Measurements from ENCODE around the gene INO80D.
"Not testable (repeated sequence)": the region's sequence is repeated elsewhere in the genome, so short reads cannot be mapped to it uniquely, and the experiment has no call there.

Gene INO80D

DNA sequence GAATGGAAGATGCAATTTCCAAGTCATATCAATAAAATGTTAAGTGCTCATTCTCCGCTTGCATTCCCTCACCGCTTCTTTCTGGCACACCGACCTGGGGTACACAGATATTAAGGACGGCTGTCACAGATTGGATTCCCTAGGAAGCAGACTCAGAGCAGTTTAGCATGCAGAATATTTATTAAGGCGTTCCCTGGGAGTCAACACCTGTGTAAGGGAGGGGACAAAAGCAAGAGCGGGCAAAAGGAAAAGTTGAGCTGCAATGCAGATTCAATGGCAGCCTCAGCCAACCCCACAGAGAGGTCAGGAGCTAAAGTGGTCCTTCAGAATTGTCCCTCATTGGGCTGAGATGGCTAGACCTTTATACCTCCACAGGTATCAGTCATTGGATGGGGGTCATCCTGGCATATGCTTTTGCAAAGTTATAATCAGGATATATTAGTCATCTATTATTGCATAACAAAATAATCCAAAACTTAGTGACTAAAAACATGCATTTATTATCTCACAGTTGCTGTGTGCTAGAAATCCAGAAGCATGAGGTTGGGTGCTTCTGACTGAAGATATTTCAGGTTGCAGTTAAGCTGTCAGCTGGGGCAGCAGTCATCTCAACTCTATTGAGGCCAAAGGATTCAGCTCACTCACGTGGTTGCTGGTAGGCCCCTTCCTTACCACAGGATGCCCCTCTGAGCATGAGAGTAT, 27.0 kb upstream of the INO80D start:
- CTCF ChIA-PET, result interaction anchor here (0.6 kb wide), 1 partner anchor 39 kb away, joined by 5 read pairs; no protein-coding TSS in a partner anchor
- TF ChIP-seq, protein P1, sequence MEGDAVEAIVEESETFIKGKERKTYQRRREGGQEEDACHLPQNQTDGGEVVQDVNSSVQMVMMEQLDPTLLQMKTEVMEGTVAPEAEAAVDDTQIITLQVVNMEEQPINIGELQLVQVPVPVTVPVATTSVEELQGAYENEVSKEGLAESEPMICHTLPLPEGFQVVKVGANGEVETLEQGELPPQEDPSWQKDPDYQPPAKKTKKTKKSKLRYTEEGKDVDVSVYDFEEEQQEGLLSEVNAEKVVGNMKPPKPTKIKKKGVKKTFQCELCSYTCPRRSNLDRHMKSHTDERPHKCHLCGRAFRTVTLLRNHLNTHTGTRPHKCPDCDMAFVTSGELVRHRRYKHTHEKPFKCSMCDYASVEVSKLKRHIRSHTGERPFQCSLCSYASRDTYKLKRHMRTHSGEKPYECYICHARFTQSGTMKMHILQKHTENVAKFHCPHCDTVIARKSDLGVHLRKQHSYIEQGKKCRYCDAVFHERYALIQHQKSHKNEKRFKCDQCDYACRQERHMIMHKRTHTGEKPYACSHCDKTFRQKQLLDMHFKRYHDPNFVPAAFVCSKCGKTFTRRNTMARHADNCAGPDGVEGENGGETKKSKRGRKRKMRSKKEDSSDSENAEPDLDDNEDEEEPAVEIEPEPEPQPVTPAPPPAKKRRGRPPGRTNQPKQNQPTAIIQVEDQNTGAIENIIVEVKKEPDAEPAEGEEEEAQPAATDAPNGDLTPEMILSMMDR (conservative IDR thresholded peaks at IDR 0.05; ENCODE audit: low read depth), result no peak
- no peak overlapping the region for H3K27ac ChIP-seq
- POLR2A ChIA-PET (ENCODE audit: low non-redundant PET), result no interaction called here
- DNase-seq (ENCODE audit: low spot score), result no peak

DNA sequence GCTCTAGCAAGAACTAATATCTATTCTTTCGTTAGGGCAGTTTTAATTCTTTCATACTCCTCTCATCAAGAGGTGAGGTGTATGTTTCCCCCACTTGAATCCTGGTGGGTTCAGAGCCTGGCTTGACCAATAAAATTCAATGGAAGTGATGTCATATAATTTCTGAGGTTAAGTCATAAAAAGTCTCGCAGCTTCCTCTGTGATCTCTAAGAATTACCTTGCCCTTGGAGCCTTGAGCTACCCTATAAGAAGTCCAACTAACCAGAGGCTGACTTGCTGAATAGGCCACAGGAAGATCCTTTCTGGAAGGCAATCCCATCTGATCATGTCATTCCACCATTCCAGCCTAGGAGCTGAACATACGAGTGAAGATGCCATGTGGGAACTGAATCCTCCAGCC, 26.1 kb upstream of the INO80D start:
- TF ChIP-seq, protein P1 (conservative IDR thresholded peaks at IDR 0.05; ENCODE audit: low read depth), result no peak
- H3K27ac ChIP-seq, result no peak overlapping the region
- ChIA-PET CTCF (no interaction called here), POLR2A (ENCODE audit: low non-redundant PET) (no interaction called here)
- no peak for DNase-seq (ENCODE audit: low spot score)

GRCh38 chr2:206108713-206109112, 22.7 kb upstream of the INO80D start:
- TF ChIP-seq, protein P1 (conservative IDR thresholded peaks at IDR 0.05; ENCODE audit: low read depth), result no peak
- CTCF ChIA-PET, result no interaction called here
- no peak overlapping the region for H3K27ac ChIP-seq
- POLR2A ChIA-PET (ENCODE audit: low non-redundant PET), result no interaction called here
- no peak for DNase-seq (ENCODE audit: low spot score)

- no peak overlapping the region for H3K27ac ChIP-seq
- ChIA-PET CTCF (no interaction called here), POLR2A (ENCODE audit: low non-redundant PET) (no interaction called here)
- TF ChIP-seq, protein P1 (conservative IDR thresholded peaks at IDR 0.05; ENCODE audit: low read depth), result no peak
- no peak for DNase-seq (ENCODE audit: low spot score)
Measured at GRCh38 chr2:206105541-206105940, 19.6 kb upstream of the INO80D start.

GRCh38 chr2:206105038-206105437, 19.1 kb upstream of the INO80D start:
- no peak overlapping the region for H3K27ac ChIP-seq
- TF ChIP-seq, protein P1 (conservative IDR thresholded peaks at IDR 0.05; ENCODE audit: low read depth), result no peak
- no peak for DNase-seq (ENCODE audit: low spot score)
- ChIA-PET CTCF (no interaction called here), POLR2A (ENCODE audit: low non-redundant PET) (no interaction called here)

DNA sequence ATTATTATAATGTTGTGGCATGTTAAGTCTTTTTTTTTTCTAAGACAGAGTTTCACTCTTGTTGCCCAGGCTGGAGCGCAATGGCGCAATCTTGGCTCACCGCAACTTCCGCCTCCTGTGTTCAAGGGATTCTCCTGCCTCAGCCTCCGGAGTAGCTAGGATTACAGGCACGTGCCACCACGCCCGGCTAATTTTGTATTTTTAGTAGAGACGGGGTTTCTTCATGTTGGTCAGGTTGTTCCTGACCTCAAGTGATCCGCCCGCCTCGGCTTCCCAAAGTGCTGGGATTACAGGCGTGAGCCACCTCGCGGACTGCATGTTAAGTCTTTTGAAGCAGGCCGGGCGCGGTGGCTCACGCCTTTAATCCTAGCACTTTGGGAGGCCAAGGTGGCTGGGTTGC, 12.9 kb upstream of the INO80D start:
- POLR2A ChIA-PET (ENCODE audit: low non-redundant PET); H3K27ac ChIP-seq; DNase-seq (ENCODE audit: low spot score): not testable (repeated sequence)
- CTCF ChIA-PET, result interaction anchor here (0.6 kb wide), 1 partner anchor 29 kb away, joined by 4 read pairs; no protein-coding TSS in a partner anchor

- ChIA-PET CTCF (interaction anchor here (0.6 kb wide), 1 partner anchor 29 kb away, joined by 4 read pairs; no protein-coding TSS in a partner anchor), POLR2A (ENCODE audit: low non-redundant PET) (no interaction called here)
- TF ChIP-seq, protein P1 (conservative IDR thresholded peaks at IDR 0.05; ENCODE audit: low read depth), result no peak
- no peak for DNase-seq (ENCODE audit: low spot score)
- H3K27ac ChIP-seq, result no peak overlapping the region
Measured at GRCh38 chr2:206098471-206098870, 12.5 kb upstream of the INO80D start.

All from RWPE1 (cell line).